Calu3 (cell line): Measurements from ENCODE around the gene UQCRC1. TPM values are rescaled to one million over a fixed set of nuclear protein-coding genes. Genes with fewer than 3 reads are reported as not detected.

Experiments
- BruUV-seq: library from RNA; stranded (reverse); fragments of 400-500 nt; replicated peaks from 2 replicates; lab custom pipeline; 2021; lab: Mats Ljungman, UMichigan
- CTCF ChIA-PET: fragments of 300-600 bp; sonication (Branson Sonifier 250); formaldehyde crosslinking; loops from one replicate; lab custom pipeline; 2022; ENCODE audit warnings: antibody characterized with exemption; lab: Charles Lee
- DNase-seq: peaks from one replicate; pipeline ENCODE4 v3.0.0; 2022
- H3K27ac Mint-ChIP-seq: one replicate; pipeline ENCODE4 v1.8.0; 2022; ENCODE audit warnings: mixed read lengths; ENCODE audit not compliant: unreplicated experiment
- H3K27me3 Mint-ChIP-seq: one replicate; pipeline ENCODE4 v1.8.0; 2022; ENCODE audit warnings: mixed read lengths; ENCODE audit not compliant: unreplicated experiment
- H3K36me3 Mint-ChIP-seq: one replicate; pipeline ENCODE4 v1.8.0; 2022; ENCODE audit warnings: mild to moderate bottlenecking, moderate library complexity, mixed read lengths; ENCODE audit not compliant: insufficient read depth, unreplicated experiment
- H3K4me1 Mint-ChIP-seq: one replicate; pipeline ENCODE4 v1.8.0; 2022; ENCODE audit warnings: mild to moderate bottlenecking, low read depth, mixed read lengths; ENCODE audit not compliant: unreplicated experiment
- H3K4me3 Mint-ChIP-seq: one replicate; pipeline ENCODE4 v1.8.0; 2022; ENCODE audit warnings: mild to moderate bottlenecking, low read depth, moderate library complexity, mixed read lengths; ENCODE audit not compliant: unreplicated experiment
- H3K9me3 Mint-ChIP-seq: one replicate; pipeline ENCODE4 v1.8.0; 2022; ENCODE audit warnings: low read depth, mixed read lengths; ENCODE audit not compliant: unreplicated experiment
- intact Hi-C: fragments of 100-400 bp; cut with micrococcal nuclease; formaldehyde crosslinking; loops from one replicate; pipeline ENCODE4 v1.10.0; 2022; ENCODE audit not compliant: unreplicated experiment
- total RNA-seq: library from RNA; stranded (reverse); gene quantifications from 2 replicates; pipeline ENCODE4 v1.2.3, GENCODE V29; 2022
- TF ChIP-seq, protein P1 (sequence below): fragments of 200-600 bp; IDR thresholded peaks from one replicate; pipeline ENCODE4 v1.8.0; 2022; ENCODE audit warnings: antibody characterized with exemption; ENCODE audit not compliant: unreplicated experiment

The UQCRC1 gene
- total RNA-seq, 1 experiment from 2014 or later, result 207 TPM

DNA sequence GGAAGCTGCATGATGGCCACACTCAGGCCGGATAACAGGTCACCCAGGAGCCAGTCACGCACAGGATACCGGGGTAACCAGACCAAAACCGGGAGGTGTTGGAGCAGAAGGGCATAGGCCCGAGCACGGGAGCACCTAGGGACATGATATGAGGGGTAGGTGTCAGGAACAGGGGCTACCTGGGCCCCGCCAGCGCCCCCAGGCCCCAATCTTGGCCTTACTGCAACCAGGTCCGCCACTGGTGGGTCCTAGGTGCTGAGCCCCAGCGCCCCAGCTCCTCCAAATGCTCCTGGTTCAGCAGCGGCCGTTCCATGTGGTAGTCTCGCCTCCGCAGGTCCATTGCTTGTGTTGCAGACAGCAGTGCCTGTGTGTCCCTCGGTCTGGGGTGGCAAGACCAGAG is 23.8 kb upstream of the UQCRC1 start:
- H3K4me3 Mint-ChIP-seq, result no peak overlapping the region
- H3K4me1 Mint-ChIP-seq, result no peaks in the 10 kb centered on the region
- TF ChIP-seq, protein P1, sequence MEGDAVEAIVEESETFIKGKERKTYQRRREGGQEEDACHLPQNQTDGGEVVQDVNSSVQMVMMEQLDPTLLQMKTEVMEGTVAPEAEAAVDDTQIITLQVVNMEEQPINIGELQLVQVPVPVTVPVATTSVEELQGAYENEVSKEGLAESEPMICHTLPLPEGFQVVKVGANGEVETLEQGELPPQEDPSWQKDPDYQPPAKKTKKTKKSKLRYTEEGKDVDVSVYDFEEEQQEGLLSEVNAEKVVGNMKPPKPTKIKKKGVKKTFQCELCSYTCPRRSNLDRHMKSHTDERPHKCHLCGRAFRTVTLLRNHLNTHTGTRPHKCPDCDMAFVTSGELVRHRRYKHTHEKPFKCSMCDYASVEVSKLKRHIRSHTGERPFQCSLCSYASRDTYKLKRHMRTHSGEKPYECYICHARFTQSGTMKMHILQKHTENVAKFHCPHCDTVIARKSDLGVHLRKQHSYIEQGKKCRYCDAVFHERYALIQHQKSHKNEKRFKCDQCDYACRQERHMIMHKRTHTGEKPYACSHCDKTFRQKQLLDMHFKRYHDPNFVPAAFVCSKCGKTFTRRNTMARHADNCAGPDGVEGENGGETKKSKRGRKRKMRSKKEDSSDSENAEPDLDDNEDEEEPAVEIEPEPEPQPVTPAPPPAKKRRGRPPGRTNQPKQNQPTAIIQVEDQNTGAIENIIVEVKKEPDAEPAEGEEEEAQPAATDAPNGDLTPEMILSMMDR, result no peak
- H3K27me3 Mint-ChIP-seq, result no peaks in the 10 kb centered on the region
- H3K9me3 Mint-ChIP-seq, result no peaks in the 10 kb centered on the region
- CTCF ChIA-PET, result no interaction called here
- intact Hi-C loops, result no loop called here
- no TSS peak for BruUV-seq
- H3K36me3 Mint-ChIP-seq, result peaks cover 26% of the 10 kb centered on the region
- DNase-seq, result no peak
- H3K27ac Mint-ChIP-seq, result no peak overlapping the region

DNA sequence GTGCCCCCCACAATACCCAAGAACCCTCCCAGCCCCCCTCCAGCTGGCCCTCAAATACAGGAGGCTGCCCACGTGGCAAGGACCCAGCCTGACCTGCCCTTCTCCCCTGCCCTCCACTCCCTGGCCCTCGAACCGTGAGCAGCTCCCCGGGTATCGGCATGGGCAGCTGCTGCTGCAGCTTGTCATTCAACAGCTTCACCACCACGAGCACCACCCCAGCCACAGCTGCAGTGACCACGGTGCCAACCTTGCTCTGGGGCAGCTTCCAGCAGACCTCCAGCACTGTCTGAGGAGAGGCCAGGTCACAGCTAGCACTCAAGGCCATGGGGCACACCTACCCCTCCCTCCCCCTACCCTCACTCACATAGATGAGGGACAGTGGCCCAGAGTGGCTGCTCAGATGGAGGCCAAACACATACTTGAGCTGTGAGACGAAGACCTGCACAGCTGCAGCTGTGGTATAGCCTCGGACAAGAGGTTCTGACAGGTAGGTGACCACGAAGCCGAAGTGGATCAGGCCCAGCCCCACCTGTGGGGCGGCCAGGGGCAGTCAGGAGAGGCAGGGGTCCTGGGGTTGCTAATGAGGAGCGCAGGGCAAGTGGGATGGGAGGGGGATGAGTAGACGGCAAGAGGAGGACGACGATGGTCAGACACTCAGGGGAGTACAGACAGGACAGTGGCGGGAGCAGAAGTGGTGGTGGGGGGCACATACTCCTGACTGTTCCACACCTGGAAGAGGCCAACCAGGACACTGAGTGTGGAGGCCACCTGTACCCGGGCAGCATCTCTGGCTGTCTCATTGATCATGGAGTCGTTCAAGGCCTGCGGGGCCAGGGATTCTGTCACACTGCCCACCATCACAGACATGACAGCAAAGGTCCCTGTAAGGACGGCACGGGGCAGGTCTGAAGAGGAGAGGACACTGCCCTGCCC is 22.3 kb upstream of the UQCRC1 start:
- CTCF ChIA-PET, result no interaction called here
- peaks cover 35% of the 10 kb centered on the region for H3K36me3 Mint-ChIP-seq

DNA sequence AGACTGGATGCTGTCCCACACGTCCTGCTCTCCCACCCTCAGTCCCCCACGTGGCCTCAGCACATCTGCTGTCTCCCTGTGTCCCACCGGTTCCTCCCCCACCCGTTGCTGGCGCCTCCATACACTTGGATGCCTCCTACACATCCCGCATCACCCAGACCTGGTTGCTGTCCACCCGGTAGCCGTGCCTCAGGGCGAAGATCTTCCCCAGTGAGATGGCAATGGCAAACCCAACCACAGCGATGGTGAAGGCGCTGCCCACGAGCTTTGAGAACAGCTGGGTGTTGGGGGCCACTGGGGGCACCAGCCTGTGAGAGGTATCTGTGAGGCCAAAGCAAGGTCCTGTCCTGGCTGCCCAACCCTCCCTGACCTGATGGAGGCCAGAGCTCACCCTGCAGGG is 21.4 kb upstream of the UQCRC1 start:
- no TSS peak for BruUV-seq
- intact Hi-C loops, result no loop called here
- Mint-ChIP-seq H3K27ac (no peak overlapping the region), H3K4me1 (no peaks in the 10 kb centered on the region), H3K27me3 (no peaks in the 10 kb centered on the region), H3K9me3 (no peaks in the 10 kb centered on the region), H3K4me3 (no peak overlapping the region), H3K36me3 (peaks cover 35% of the 10 kb centered on the region)
- no peak for DNase-seq
- CTCF ChIA-PET, result no interaction called here
- TF ChIP-seq, protein P1, result no peak

More for the DNA sequence above, 22.3 kb upstream of the UQCRC1 start:
- Mint-ChIP-seq H3K27me3 (no peaks in the 10 kb centered on the region), H3K9me3 (no peaks in the 10 kb centered on the region), H3K27ac (no peak overlapping the region), H3K4me1 (no peaks in the 10 kb centered on the region), H3K4me3 (no peak overlapping the region)
- BruUV-seq, result no TSS peak
- intact Hi-C loops, result no loop called here
- TF ChIP-seq, protein P1, result no peak
- no peak for DNase-seq

DNA sequence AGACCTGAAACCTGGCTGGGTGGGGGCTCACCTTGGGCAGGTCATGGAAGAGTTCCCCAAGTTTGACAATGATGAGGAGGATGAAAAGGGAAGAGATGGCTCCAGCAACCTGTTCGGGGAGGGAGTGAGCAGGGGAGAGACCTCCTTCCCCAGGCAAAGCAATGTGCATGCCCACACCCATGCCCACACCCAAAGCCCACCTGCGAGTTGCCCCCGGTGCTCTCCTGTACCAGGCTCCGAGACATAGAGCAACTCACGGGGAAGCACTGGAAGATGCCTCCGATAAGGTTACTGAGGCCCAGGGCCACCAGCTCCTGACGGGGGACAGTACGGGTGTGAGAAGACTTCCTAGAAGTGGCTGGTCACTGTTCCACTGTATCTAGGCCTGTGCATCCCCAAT is 21.0 kb upstream of the UQCRC1 start:
- Mint-ChIP-seq H3K36me3 (peaks cover 31% of the 10 kb centered on the region), H3K27me3 (no peaks in the 10 kb centered on the region), H3K4me3 (no peak overlapping the region), H3K4me1 (no peaks in the 10 kb centered on the region), H3K9me3 (no peaks in the 10 kb centered on the region), H3K27ac (no peak overlapping the region)
- BruUV-seq, result no TSS peak
- CTCF ChIA-PET, result no interaction called here
- TF ChIP-seq, protein P1, result no peak
- intact Hi-C loops, result no loop called here
- DNase-seq, result no peak
